Endothelial cell (in vitro differentiated cells): ENCODE measurements around the gene NR1H4. TPM values are rescaled to one million over a fixed set of nuclear protein-coding genes. Genes with fewer than 3 reads are reported as not detected.
A peak's percentile ranks its signal among the peaks of the same experiment; 100 is the strongest.

Experiments
- DNase-seq: peaks from one replicate; pipeline ENCODE4 v3.0.0; 2021; ENCODE audit warnings: low spot score
- H3K27ac Mint-ChIP-seq: one replicate; pipeline ENCODE4 v1.8.0; 2021; ENCODE audit warnings: mixed read lengths, inconsistent platforms; ENCODE audit not compliant: unreplicated experiment
- H3K27me3 Mint-ChIP-seq: one replicate; pipeline ENCODE4 v1.8.0; 2021; ENCODE audit warnings: mild to moderate bottlenecking, moderate library complexity, mixed read lengths, inconsistent platforms; ENCODE audit not compliant: unreplicated experiment
- H3K36me3 Mint-ChIP-seq: one replicate; pipeline ENCODE4 v1.8.0; 2021; ENCODE audit warnings: mild to moderate bottlenecking, low read depth, mixed read lengths, inconsistent platforms; ENCODE audit not compliant: unreplicated experiment
- H3K4me1 Mint-ChIP-seq: one replicate; pipeline ENCODE4 v1.8.0; 2021; ENCODE audit warnings: mild to moderate bottlenecking, mixed read lengths, inconsistent platforms; ENCODE audit not compliant: unreplicated experiment
- H3K4me3 Mint-ChIP-seq: one replicate; pipeline ENCODE4 v1.8.0; 2021; ENCODE audit warnings: mild to moderate bottlenecking, mixed read lengths, inconsistent platforms; ENCODE audit not compliant: unreplicated experiment
- H3K9me3 Mint-ChIP-seq: one replicate; pipeline ENCODE4 v1.8.0; 2021; ENCODE audit warnings: mixed read lengths, inconsistent platforms; ENCODE audit not compliant: unreplicated experiment
- total RNA-seq: library from RNA; stranded (reverse); fragmentation: NEBNext Ultra II Directional; extraction: Animal tissue kit (Norgen Biotek cat#: 25700); gene quantifications from one replicate; pipeline ENCODE4 v1.2.1, GENCODE V29; 2021; ENCODE audit not compliant: unreplicated experiment
- TF ChIP-seq, protein P1 (sequence below): fragments of 200-600 bp; sonication (generic); IDR thresholded peaks from one replicate; pipeline ENCODE4 v1.5.0; 2021; ENCODE audit warnings: antibody characterized with exemption; ENCODE audit not compliant: unreplicated experiment

Gene NR1H4
- total RNA-seq, 1 donor from 2014 or later = not detected

DNA sequence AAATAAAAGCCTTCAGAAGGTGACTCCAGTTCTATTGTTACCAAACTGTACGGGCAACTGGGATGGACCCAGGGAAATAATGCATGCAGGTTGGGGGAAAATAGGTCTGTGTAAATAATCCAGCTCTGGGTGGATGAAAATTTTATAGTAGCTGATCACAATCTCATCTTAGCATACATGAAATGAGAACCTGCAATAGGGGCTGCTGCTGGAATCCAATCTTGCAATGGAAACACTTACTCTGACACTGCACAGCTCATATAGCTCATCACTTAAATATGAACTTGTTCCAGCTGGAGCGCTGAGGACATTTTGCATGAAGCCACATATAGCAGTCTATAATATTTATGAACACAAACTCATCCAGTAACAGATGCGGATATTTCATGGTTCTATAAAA lies 59.7 kb downstream of the NR1H4 start:
- H3K36me3 Mint-ChIP-seq = no peaks in the 10 kb centered on the region
- H3K4me1 Mint-ChIP-seq = no peaks in the 10 kb centered on the region
- H3K4me3 Mint-ChIP-seq = no peak overlapping the region
- no peaks in the 10 kb centered on the region for H3K27me3 Mint-ChIP-seq
- no peak for DNase-seq
- TF ChIP-seq, protein P1, sequence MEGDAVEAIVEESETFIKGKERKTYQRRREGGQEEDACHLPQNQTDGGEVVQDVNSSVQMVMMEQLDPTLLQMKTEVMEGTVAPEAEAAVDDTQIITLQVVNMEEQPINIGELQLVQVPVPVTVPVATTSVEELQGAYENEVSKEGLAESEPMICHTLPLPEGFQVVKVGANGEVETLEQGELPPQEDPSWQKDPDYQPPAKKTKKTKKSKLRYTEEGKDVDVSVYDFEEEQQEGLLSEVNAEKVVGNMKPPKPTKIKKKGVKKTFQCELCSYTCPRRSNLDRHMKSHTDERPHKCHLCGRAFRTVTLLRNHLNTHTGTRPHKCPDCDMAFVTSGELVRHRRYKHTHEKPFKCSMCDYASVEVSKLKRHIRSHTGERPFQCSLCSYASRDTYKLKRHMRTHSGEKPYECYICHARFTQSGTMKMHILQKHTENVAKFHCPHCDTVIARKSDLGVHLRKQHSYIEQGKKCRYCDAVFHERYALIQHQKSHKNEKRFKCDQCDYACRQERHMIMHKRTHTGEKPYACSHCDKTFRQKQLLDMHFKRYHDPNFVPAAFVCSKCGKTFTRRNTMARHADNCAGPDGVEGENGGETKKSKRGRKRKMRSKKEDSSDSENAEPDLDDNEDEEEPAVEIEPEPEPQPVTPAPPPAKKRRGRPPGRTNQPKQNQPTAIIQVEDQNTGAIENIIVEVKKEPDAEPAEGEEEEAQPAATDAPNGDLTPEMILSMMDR = no peak
- H3K27ac Mint-ChIP-seq = no peak overlapping the region
- H3K9me3 Mint-ChIP-seq = no peaks in the 10 kb centered on the region

- H3K4me1 Mint-ChIP-seq = no peaks in the 10 kb centered on the region
- H3K4me3 Mint-ChIP-seq = no peak overlapping the region
- H3K27ac Mint-ChIP-seq = no peak overlapping the region
- TF ChIP-seq, protein P1 = no peak
- H3K9me3 Mint-ChIP-seq = no peaks in the 10 kb centered on the region
- no peak for DNase-seq
- no peaks in the 10 kb centered on the region for H3K27me3 Mint-ChIP-seq
- H3K36me3 Mint-ChIP-seq = no peaks in the 10 kb centered on the region
Measured at GRCh38 chr12:100534625-100535227, 61.1 kb downstream of the NR1H4 start.

GRCh38 chr12:100539202-100539601 lies 65.5 kb downstream of the NR1H4 start:
- Mint-ChIP-seq H3K4me1 (no peaks in the 10 kb centered on the region), H3K4me3 (no peak overlapping the region), H3K9me3 (no peaks in the 10 kb centered on the region), H3K27me3 (no peaks in the 10 kb centered on the region), H3K36me3 (no peaks in the 10 kb centered on the region), H3K27ac (no peak overlapping the region)
- TF ChIP-seq, protein P1 = no peak
- DNase-seq = peak; percentile 70

- Mint-ChIP-seq H3K9me3 (no peaks in the 10 kb centered on the region), H3K4me1 (peaks cover 3% of the 10 kb centered on the region), H3K27me3 (no peaks in the 10 kb centered on the region), H3K4me3 (no peak overlapping the region), H3K36me3 (no peaks in the 10 kb centered on the region), H3K27ac (no peak overlapping the region)
- DNase-seq = no peak
- TF ChIP-seq, protein P1 = no peak
Measured at GRCh38 chr12:100544165-100544564, 70.5 kb downstream of the NR1H4 start.

DNA sequence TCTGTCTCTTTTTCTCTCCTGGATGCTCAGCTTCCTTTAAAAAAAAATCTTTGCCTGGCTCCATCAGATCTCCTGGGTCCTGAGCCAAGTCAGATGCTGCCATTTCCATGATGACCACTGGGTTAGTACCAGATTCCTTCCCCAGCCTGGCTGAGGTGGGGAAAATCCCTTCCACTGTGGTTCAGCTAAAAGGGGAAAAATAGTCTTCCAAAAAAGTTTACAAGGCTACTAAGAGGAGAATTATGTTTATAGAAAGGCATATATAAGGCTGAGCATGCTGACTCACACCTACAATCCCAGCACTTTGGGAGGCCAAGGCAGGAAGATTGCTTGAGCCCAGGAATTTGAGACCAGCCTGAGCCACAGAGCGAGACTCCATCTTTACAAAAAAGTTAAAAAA lies 71.4 kb downstream of the NR1H4 start:
- Mint-ChIP-seq H3K4me1 (peaks cover 3% of the 10 kb centered on the region), H3K27me3 (no peaks in the 10 kb centered on the region), H3K27ac (no peak overlapping the region), H3K36me3 (no peaks in the 10 kb centered on the region), H3K4me3 (no peak overlapping the region), H3K9me3 (no peaks in the 10 kb centered on the region)
- DNase-seq = no peak
- TF ChIP-seq, protein P1 = no peak
